K562 (cell line): ENCODE measurements around the gene TACSTD2. TPM values are rescaled to one million over a fixed set of nuclear protein-coding genes. Genes with fewer than 3 reads are reported as not detected.

Experiments used
- BRF2 ChIP-seq: IDR thresholded peaks from 3 replicates; pipeline ENCODE4 v1.6.1; 2011; ENCODE audit warnings: borderline replicate concordance, mild to moderate bottlenecking; ENCODE audit not compliant: insufficient read length, insufficient read depth
- CBFB ChIP-seq: sonication (generic); formaldehyde crosslinking; IDR thresholded peaks from 2 replicates; pipeline ENCODE4 v1.4.0; 2020; ENCODE audit warnings: mild to moderate bottlenecking, missing genetic modification reagents
- MAZ ChIP-seq, 2 experiments: fragments of 450-650 bp in 1 of 2; sonication (generic) in 1 of 2; formaldehyde crosslinking; IDR thresholded peaks in 1 of 2; conservative IDR thresholded peaks in 1 of 2; 2 replicates each; pipeline versions ENCODE4 v1.4.0 to v1.5.0; 2020; ENCODE audit warnings: mild to moderate bottlenecking in 1 of 2, missing genetic modification reagents in 1 of 2
- POLR3A ChIP-seq: IDR thresholded peaks from 2 replicates; pipeline ENCODE4 v1.6.1; 2011; ENCODE audit warnings: borderline replicate concordance, mild to moderate bottlenecking, moderate library complexity; ENCODE audit not compliant: insufficient read length, insufficient read depth; ENCODE audit errors: extremely low read depth
- RREB1 ChIP-seq: fragments of 250-450 bp; sonication (Bioruptor Pico); IDR thresholded peaks from 2 replicates; pipeline ENCODE4 v1.4.0; 2020
- ZNF589 ChIP-seq: fragments of 200-800 bp; sonication (Bioruptor generic); IDR thresholded peaks from 2 replicates; pipeline ENCODE4 v1.6.1; 2016; ENCODE audit warnings: low read depth, missing genetic modification characterization, missing compliant biosample characterization
- polyA plus RNA-seq, 8 experiments: library from polyadenylated mRNA; depleted of rRNA in 4 of 8; stranded (reverse) in 5 of 8; unstranded in 3 of 8; fragments of >200 nt; fragmentation: Nextera tagmentation in 2 of 8; fragmentation: Illumina TruSeq in 1 of 8; extraction: Ambion mirVana in 2 of 8; extraction: Trizol in 1 of 8; gene quantifications; 2 replicates each; pipeline versions ENCODE4 v1.2.1 to v1.2.3, GENCODE V29; 2011 to 2014; ENCODE audit warnings: inconsistent platforms in 1 of 8, missing spikeins in 1 of 8
- total RNA-seq, 7 experiments: library from RNA; depleted of rRNA in 6 of 7; stranded (reverse); fragments of >200 nt in 6 of 7; fragmentation: Illumina TruSeq in 2 of 7; extraction: Trizol in 2 of 7; gene quantifications; 2 replicates each; pipeline versions ENCODE4 v1.2.1 to v1.2.3, GENCODE V29; 2011 to 2021; ENCODE audit warnings: low replicate concordance in 1 of 7

Gene TACSTD2
- total and polyA plus RNA-seq, 9 of the 15 experiments (the other 6 are each of a cell fraction or from before 2014, with no cell fraction given), result 0.04 to 0.31 TPM; not detected in 7

GRCh38 chr1:58592522-58593134, 15.6 kb upstream of the TACSTD2 start (continued):
- no peak for TF ChIP-seq BRF2
- no peak for TF ChIP-seq RREB1 (CRISPR knock-in tag)
- TF ChIP-seq ZNF589 (CRISPR knock-in tag), result no peak
- no peak for TF ChIP-seq POLR3A
- no peak for TF ChIP-seq CBFB (CRISPR knock-in tag)
- no peak for TF ChIP-seq MAZ (CRISPR knock-in tag; conservative IDR thresholded peaks at IDR 0.05 in 1 of 2, IDR thresholded peaks at IDR 0.05 in 1 of 2)
